H1 (cell line): ENCODE data around the gene ASPDH. TPM values are rescaled to one million over a fixed set of nuclear protein-coding genes. Genes with fewer than 3 reads are reported as not detected.
A peak's percentile ranks its signal among the peaks of the same experiment; 100 is the strongest.

ENCODE experiments used
- CTCF ChIA-PET: fragments of 300-600 bp; sonication (Branson Sonifier 250); formaldehyde crosslinking; loops from one replicate; lab custom pipeline; 2021; ENCODE audit not compliant: partially characterized antibody; lab: Charles Lee
- POLR2A ChIA-PET: fragments of 300-600 bp; sonication (Branson Sonifier 250); formaldehyde crosslinking; loops from one replicate; lab custom pipeline; 2021; ENCODE audit warnings: inconsistent platforms; ENCODE audit not compliant: partially characterized antibody; lab: Charles Lee
- DNase-seq, 2 experiments: peaks; one replicate each; pipeline versions ENCODE4 v3.0.0 to v3.0.0-alpha.2; 2010 to 2022; ENCODE audit warnings: low spot score in 2 of 2, low read depth in 1 of 2, mixed read lengths in 1 of 2
- FAIRE-seq: peaks from 2 replicates; lab custom pipeline; 2011; peaks lifted over from hg19 to GRCh38; lab: Jason Lieb, UNC
- H2AFZ ChIP-seq: 2 replicates; pipeline ENCODE4 v1.8.1; 2012; ENCODE audit warnings: low read length, inconsistent platforms
- H2AK5ac ChIP-seq: 2 replicates; pipeline ENCODE4 v1.6.1; 2013; ENCODE audit warnings: low read depth, low read length
- H2BK120ac ChIP-seq: replicated peaks from 2 replicates; pipeline ENCODE3; 2013; ENCODE audit warnings: low read depth, low read length, inconsistent platforms
- H2BK12ac ChIP-seq: 2 replicates; pipeline ENCODE4 v1.6.1; 2013; ENCODE audit warnings: low read depth, low read length
- H2BK15ac ChIP-seq: 2 replicates; pipeline ENCODE4 v1.6.1; 2013; ENCODE audit warnings: low read length
- H2BK20ac ChIP-seq: 2 replicates; pipeline ENCODE4 v1.6.1; 2013; ENCODE audit warnings: low read length
- H2BK5ac ChIP-seq: 2 replicates; pipeline ENCODE4 v1.6.1; 2013; ENCODE audit warnings: low read depth, low read length
- H3K14ac ChIP-seq: 2 replicates; pipeline ENCODE4 v1.6.1; 2013; ENCODE audit warnings: inconsistent platforms; ENCODE audit not compliant: insufficient read length
- H3K18ac ChIP-seq: 2 replicates; pipeline ENCODE4 v1.6.1; 2013; ENCODE audit warnings: low read length; ENCODE audit errors: extremely low read depth
- H3K23ac ChIP-seq: 2 replicates; pipeline ENCODE4 v1.6.1; 2013; ENCODE audit warnings: inconsistent platforms; ENCODE audit not compliant: insufficient read length
- H3K23me2 ChIP-seq: 2 replicates; pipeline ENCODE4 v1.6.1; 2013; ENCODE audit warnings: low read depth, low read length
- H3K27ac ChIP-seq: 2 replicates; pipeline ENCODE4 v1.6.1; 2011; ENCODE audit warnings: low read depth, low read length, inconsistent platforms
- H3K27me3 ChIP-seq, 4 experiments: replicated peaks in 1 of 4; 1 replicate in 1 of 4; 2 replicates in 3 of 4; pipeline versions ENCODE4 v1.6.1 to v1.8.1; 2011 to 2013; ENCODE audit warnings: low read length in 3 of 4, mild to moderate bottlenecking in 3 of 4, inconsistent platforms in 2 of 4, mixed read lengths in 2 of 4, moderate library complexity in 1 of 4; ENCODE audit not compliant: control insufficient read depth in 3 of 4, insufficient read depth in 3 of 4; ENCODE audit errors: extremely low read depth in 1 of 4
- H3K36me3 ChIP-seq, 4 experiments: 2 replicates each; pipeline versions ENCODE4 v1.6.1 to v1.8.1; 2011 to 2013; ENCODE audit warnings: mild to moderate bottlenecking in 4 of 4, low read length in 3 of 4, moderate library complexity in 2 of 4, control low read depth in 1 of 4, inconsistent platforms in 1 of 4; ENCODE audit not compliant: insufficient read depth in 4 of 4, control insufficient read depth in 2 of 4
- H3K4ac ChIP-seq: replicated peaks from 2 replicates; pipeline ENCODE3; 2013; ENCODE audit warnings: low read length, low read depth, mixed read lengths, inconsistent platforms; ENCODE audit not compliant: insufficient read length
- H3K4me1 ChIP-seq, 4 experiments: replicated peaks in 1 of 4; 1 replicate in 1 of 4; 2 replicates in 3 of 4; pipeline versions ENCODE4 v1.6.1 to v1.8.1; 2011 to 2013; ENCODE audit warnings: low read length in 3 of 4, inconsistent platforms in 2 of 4, mixed read lengths in 1 of 4; ENCODE audit not compliant: insufficient read depth in 4 of 4, control insufficient read depth in 3 of 4
- H3K4me2 ChIP-seq, 2 experiments: 2 replicates each; pipeline versions ENCODE4 v1.6.1 to v1.8.1; 2011 to 2013; ENCODE audit warnings: low read depth in 2 of 2, low read length in 2 of 2, control low read depth in 1 of 2, inconsistent platforms in 1 of 2, mild to moderate bottlenecking in 1 of 2; ENCODE audit not compliant: insufficient read depth in 1 of 2
- H3K4me3 ChIP-seq, 4 experiments: fragments of 200-600, 300-600 bp in 1 of 4; sonication (generic), shearing (Covaris generic), sonication (Bioruptor Twin) in 1 of 4; 2 replicates each; pipeline versions ENCODE4 v1.5.1 to v1.8.1; 2011 to 2016; ENCODE audit warnings: low read length in 4 of 4, low read depth in 3 of 4, control low read depth in 2 of 4, inconsistent platforms in 2 of 4, mild to moderate bottlenecking in 2 of 4, mixed read lengths in 1 of 4, moderate library complexity in 1 of 4; ENCODE audit not compliant: insufficient read depth in 2 of 4; ENCODE audit errors: extremely low read depth in 1 of 4
- H3K56ac ChIP-seq: replicated peaks from 2 replicates; pipeline ENCODE3; 2013; ENCODE audit warnings: low read depth, mild to moderate bottlenecking, mixed read lengths, low read length, inconsistent platforms; ENCODE audit not compliant: insufficient read length
- H3K79me1 ChIP-seq: 2 replicates; pipeline ENCODE4 v1.6.1; 2013; ENCODE audit warnings: low read depth, low read length, control low read depth
- H3K79me2 ChIP-seq, 2 experiments: 2 replicates each; pipeline versions ENCODE4 v1.6.1 to v1.8.1; 2012 to 2013; ENCODE audit warnings: low read length in 2 of 2, mild to moderate bottlenecking in 2 of 2, inconsistent platforms in 1 of 2; ENCODE audit not compliant: insufficient read depth in 2 of 2, control insufficient read depth in 1 of 2
- H3K9ac ChIP-seq, 4 experiments: replicated peaks in 1 of 4; 1 replicate in 1 of 4; 2 replicates in 3 of 4; pipeline versions ENCODE4 v1.6.1 to v1.8.1; 2011 to 2013; ENCODE audit warnings: low read depth in 3 of 4, low read length in 3 of 4, control low read depth in 2 of 4, mild to moderate bottlenecking in 2 of 4, moderate library complexity in 2 of 4, inconsistent platforms in 1 of 4; ENCODE audit errors: extremely low read depth in 1 of 4
- H3K9me3 ChIP-seq, 2 experiments: 2 replicates each; pipeline versions ENCODE4 v1.6.1 to v1.8.1; 2012 to 2013; ENCODE audit warnings: mild to moderate bottlenecking in 2 of 2, moderate library complexity in 2 of 2, control low read depth in 1 of 2, inconsistent platforms in 1 of 2, low read depth in 1 of 2, low read length in 1 of 2, mixed read lengths in 1 of 2; ENCODE audit not compliant: insufficient read depth in 2 of 2
- H4K20me1 ChIP-seq, 2 experiments: replicated peaks in 1 of 2; 2 replicates each; pipeline versions ENCODE3 to v1.8.1; 2011 to 2013; ENCODE audit warnings: inconsistent platforms in 2 of 2, low read length in 2 of 2, mild to moderate bottlenecking in 1 of 2; ENCODE audit not compliant: insufficient read depth in 2 of 2, control insufficient read depth in 1 of 2
- H4K5ac ChIP-seq: 2 replicates; pipeline ENCODE4 v1.6.1; 2013; ENCODE audit warnings: low read length, low read depth, mixed read lengths, inconsistent platforms; ENCODE audit not compliant: insufficient read length
- H4K8ac ChIP-seq: 2 replicates; pipeline ENCODE4 v1.8.0; 2013; ENCODE audit warnings: mild to moderate bottlenecking, moderate library complexity, low read length, inconsistent platforms; ENCODE audit not compliant: insufficient read depth; ENCODE audit errors: extremely low read depth
- H4K91ac ChIP-seq: replicated peaks from 2 replicates; pipeline ENCODE3; 2013; ENCODE audit warnings: low read length, mixed read lengths, inconsistent platforms; ENCODE audit not compliant: insufficient read length
- BCL11A ChIP-seq, 2 experiments: IDR thresholded peaks; one replicate each; pipeline ENCODE4 v1.6.1; 2011; ENCODE audit warnings: low read depth in 2 of 2, low read length in 2 of 2, mild to moderate bottlenecking in 2 of 2
- CEBPB ChIP-seq: IDR thresholded peaks from 2 replicates; pipeline ENCODE4 v1.6.1; 2012; ENCODE audit warnings: low read depth, low read length
- CHD1 ChIP-seq: IDR thresholded peaks from 2 replicates; pipeline ENCODE4 v1.6.1; 2012; ENCODE audit warnings: low read depth, low read length, improper control_type of control experiment
- CREB1 ChIP-seq: IDR thresholded peaks from 2 replicates; pipeline ENCODE4 v1.6.1; 2012; ENCODE audit warnings: inconsistent platforms
- HDAC6 ChIP-seq: IDR thresholded peaks from one replicate; pipeline ENCODE4 v1.7.1; 2012; ENCODE audit warnings: low read depth, mild to moderate bottlenecking, inconsistent platforms, low read length, moderate library complexity
- KDM1A ChIP-seq: fragments of 200-600, 300-600 bp; sonication (generic); IDR thresholded peaks from 2 replicates; pipeline ENCODE4 v1.7.1; 2016; ENCODE audit warnings: mild to moderate bottlenecking, low read length, borderline replicate concordance
- NANOG ChIP-seq: IDR thresholded peaks from 2 replicates; pipeline ENCODE4 v1.6.1; 2011; ENCODE audit warnings: low read length, low read depth, mild to moderate bottlenecking, inconsistent platforms; ENCODE audit not compliant: insufficient read depth, poor library complexity, severe bottlenecking
- RBBP5 ChIP-seq: IDR thresholded peaks from 2 replicates; pipeline ENCODE4 v1.7.1; 2012; ENCODE audit warnings: low read depth, mild to moderate bottlenecking, inconsistent platforms, low read length, moderate library complexity, borderline replicate concordance
- SIN3A ChIP-seq, 2 experiments: IDR thresholded peaks in 1 of 2; conservative IDR thresholded peaks in 1 of 2; 2 replicates each; pipeline ENCODE4 v1.6.1; 2011 to 2012; ENCODE audit warnings: low read length in 2 of 2, improper control_type of control experiment in 1 of 2, low read depth in 1 of 2, mild to moderate bottlenecking in 1 of 2
- SP1 ChIP-seq: IDR thresholded peaks from 2 replicates; pipeline ENCODE4 v1.6.1; 2011; ENCODE audit warnings: low read depth, low read length
- SRF ChIP-seq: IDR thresholded peaks from 2 replicates; pipeline ENCODE4 v1.6.1; 2011; ENCODE audit warnings: mild to moderate bottlenecking, low read depth, low read length, moderate library complexity
- TBP ChIP-seq: IDR thresholded peaks from 2 replicates; pipeline ENCODE4 v1.6.1; 2011; ENCODE audit warnings: low read depth, low read length, improper control_type of control experiment
- TEAD4 ChIP-seq: IDR thresholded peaks from 2 replicates; pipeline ENCODE4 v1.6.1; 2012; ENCODE audit warnings: low read depth, low read length, inconsistent platforms, mixed read lengths
- WGBS, 2 experiments: shearing (Covaris generic) in 1 of 2; methylation state at CpG; one replicate each; pipeline versions ENCODE4 v1.1.6 to v1.1.7; 2013 to 2015; ENCODE audit warnings: low lambda C conversion rate in 2 of 2, mixed read lengths in 2 of 2, inconsistent platforms in 1 of 2, low coverage in 1 of 2, missing lambda C conversion rate in 1 of 2; ENCODE audit not compliant: insufficient replicate concordance in 2 of 2, insufficient coverage in 1 of 2, insufficient read length in 1 of 2; ENCODE audit errors: extremely low coverage in 1 of 2, missing lambda C conversion rate in 1 of 2; 5-methylcytosine and 5-hydroxymethylcytosine counted together
- polyA plus RNA-seq, 7 experiments: library from polyadenylated mRNA; depleted of rRNA in 3 of 7; stranded (reverse) in 5 of 7; unstranded in 2 of 7; fragments of >200 nt in 5 of 7; fragments of 200-250 nt in 2 of 7; gene quantifications; 1 replicate in 5 of 7; 2 replicates in 1 of 7; 4 replicates in 1 of 7; pipeline versions ENCODE4 v1.2.1 to v1.2.3, GENCODE V29; 2011 to 2013; ENCODE audit warnings: missing spikeins in 2 of 7, mixed read lengths in 2 of 7
- total RNA-seq: library from RNA; stranded (reverse); fragmentation: NEBNext Ultra II Directional; extraction: Animal tissue kit (Norgen Biotek cat#: 25700); gene quantifications from 2 replicates; pipeline ENCODE4 v1.2.1, GENCODE V29; 2021

The ASPDH gene
- total and polyA plus RNA-seq, 2 of the 8 experiments (the other 6 are each of a cell fraction or from before 2014, with no cell fraction given) = not detected

DNA sequence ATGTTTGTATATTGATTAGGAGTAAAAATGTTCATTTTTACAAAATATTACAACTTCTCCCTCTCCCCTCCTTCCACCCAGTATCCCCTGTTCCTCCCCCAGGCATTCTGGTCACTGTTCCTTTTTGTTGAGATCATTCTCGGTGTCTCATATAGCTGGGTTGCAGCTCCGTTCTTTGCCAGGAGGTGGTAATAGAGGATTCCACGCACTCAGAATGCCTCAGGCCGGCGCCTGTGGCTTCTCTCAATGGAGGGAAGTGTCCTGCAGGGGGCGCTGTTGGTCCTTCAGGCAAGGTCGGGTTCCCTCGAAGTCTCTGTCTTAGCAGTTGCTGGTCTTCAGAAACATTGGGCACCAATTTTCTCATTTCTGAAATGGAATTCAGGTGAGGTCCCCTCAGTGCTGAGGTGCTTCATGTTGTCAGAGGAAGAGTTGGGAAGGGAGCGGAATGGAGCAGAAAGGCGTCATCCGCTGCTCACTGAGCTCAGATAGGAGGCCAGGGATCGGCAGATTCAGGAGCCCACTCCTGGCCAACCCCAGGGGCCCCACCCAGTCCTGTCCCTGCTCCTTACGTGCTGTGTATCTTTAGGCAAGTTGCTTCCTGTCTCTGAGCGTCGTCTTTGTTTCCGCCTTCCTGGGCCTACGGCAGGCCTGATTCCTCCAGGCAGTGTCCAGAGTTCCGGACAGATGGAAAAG lies 26.7 kb downstream of the ASPDH start:
- no peak overlapping the region for H2BK15ac ChIP-seq
- H4K91ac ChIP-seq = no peak overlapping the region
- no peak overlapping the region for H4K5ac ChIP-seq
- no peak overlapping the region for H3K4me3 ChIP-seq
- DNase-seq (peak; percentile 88 to 97), FAIRE-seq (peak; percentile 84)
- no peak overlapping the region for H2BK5ac ChIP-seq
- no peaks in the 10 kb centered on the region for H3K79me1 ChIP-seq
- H3K4me1 ChIP-seq = peaks cover 0 to 15% (median 6%) of the 10 kb centered on the region in 4 experiments; a peak in 4 of 7 replicates
- no peaks in the 10 kb centered on the region for H3K79me2 ChIP-seq
- H2BK120ac ChIP-seq = no peak overlapping the region
- H3K27ac ChIP-seq = no peak overlapping the region
- H2AK5ac ChIP-seq = no peak overlapping the region
- H3K9ac ChIP-seq = no peak overlapping the region
- H3K14ac ChIP-seq = no peak overlapping the region
- H3K23ac ChIP-seq = no peak overlapping the region
- H3K23me2 ChIP-seq = peaks cover 3% of the 10 kb centered on the region; the same call in 1 of the 2 replicates
- H3K27me3 ChIP-seq = peaks cover 5 to 50% (median 34%) of the 10 kb centered on the region in 4 experiments
- H3K56ac ChIP-seq = no peak overlapping the region
- CTCF ChIA-PET = interaction anchor here (0.6 to 4.6 kb wide), 32 partner anchors 8 to 435 kb away, joined by 3 to 26 read pairs (median 5); no protein-coding TSS in a partner anchor
- no peak overlapping the region for H2BK12ac ChIP-seq
- no peak overlapping the region for H3K18ac ChIP-seq
- no peak overlapping the region for H4K8ac ChIP-seq
- H4K20me1 ChIP-seq = peaks cover 0 to 1% of the 10 kb centered on the region in 2 experiments
- WGBS, 2 experiments = 75% methylated on average over 18 of the region's 18 CpGs; no CpG with 5 or more reads in 1 of the 2 experiments
- no peak overlapping the region for H3K4ac ChIP-seq
- H3K36me3 ChIP-seq = peaks cover 0 to 16% (median 2%) of the 10 kb centered on the region in 4 experiments; a peak in 4 of 8 replicates
- no peak overlapping the region for H3K4me2 ChIP-seq
- POLR2A ChIA-PET = interaction anchor here (0.7 to 1.6 kb wide), 11 partner anchors 9 to 307 kb away, joined by 3 to 5 read pairs (median 3); no protein-coding TSS in a partner anchor
- no peak overlapping the region for H2BK20ac ChIP-seq
- H2AFZ ChIP-seq = no peak overlapping the region
- peaks cover 20 to 23% of the 10 kb centered on the region in 2 experiments for H3K9me3 ChIP-seq
- TF ChIP-seq CREB1 (peak; percentile 22; the same call in 1 of the 2 replicates), TBP (no peak), SRF (no peak), SIN3A (conservative IDR thresholded peaks at IDR 0.05 in 1 of 2, IDR thresholded peaks at IDR 0.05 in 1 of 2; ENCODE audit: low read depth in 1 of 2, low read length in 2 of 2) (0 out of 4 replicates have a peak, but pooled peaks of 1 of the 2 experiments have one; percentile 28), HDAC6 (no peak), TEAD4 (no peak), CEBPB (no peak; the same call in 1 of the 2 replicates), CHD1 (no peak), KDM1A (peak; percentile 85; the same call in 1 of the 2 replicates), RBBP5 (no peak), BCL11A (IDR thresholded peaks at IDR 0.05; ENCODE audit: low read depth in 2 of 2, low read length in 2 of 2) (no peak), SP1 (no peak), NANOG (peak; percentile 12)
